ENCODE measurements around the gene CALML5.

Gene CALML5

DNA sequence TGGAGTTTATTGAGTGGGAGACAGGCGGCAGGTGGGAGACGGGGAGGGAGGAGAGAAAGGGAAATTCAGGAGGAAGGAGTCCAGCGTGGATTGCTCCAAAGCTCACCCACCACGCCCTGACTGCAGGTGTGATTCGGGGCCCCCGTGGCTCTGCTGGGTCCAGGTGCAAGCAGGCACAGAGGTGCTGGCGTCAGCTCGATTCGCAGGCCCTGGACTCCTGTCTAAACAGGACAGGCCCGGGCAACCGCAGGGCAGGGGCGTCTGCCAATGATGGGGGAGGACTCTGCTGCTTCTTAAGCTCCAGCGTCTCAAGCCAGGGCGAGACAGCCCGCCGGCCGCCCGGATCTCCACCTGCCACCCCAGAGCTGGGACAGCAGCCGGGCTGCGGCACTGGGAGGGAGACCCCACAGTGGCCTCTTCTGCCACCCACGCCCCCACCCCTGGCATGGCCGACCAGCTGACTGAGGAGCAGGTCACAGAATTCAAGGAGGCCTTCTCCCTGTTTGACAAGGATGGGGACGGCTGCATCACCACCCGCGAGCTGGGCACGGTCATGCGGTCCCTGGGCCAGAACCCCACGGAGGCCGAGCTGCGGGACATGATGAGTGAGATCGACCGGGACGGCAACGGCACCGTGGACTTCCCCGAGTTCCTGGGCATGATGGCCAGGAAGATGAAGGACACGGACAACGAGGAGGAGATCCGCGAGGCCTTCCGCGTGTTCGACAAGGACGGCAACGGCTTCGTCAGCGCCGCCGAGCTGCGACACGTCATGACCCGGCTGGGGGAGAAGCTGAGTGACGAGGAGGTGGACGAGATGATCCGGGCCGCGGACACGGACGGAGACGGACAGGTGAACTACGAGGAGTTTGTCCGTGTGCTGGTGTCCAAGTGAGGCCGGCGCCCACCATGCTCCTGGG is 25.5 kb upstream of the CALML5 start, which contains the start of gene CALML3:
TSS of gene CALML3 (plus strand) at position 321 of the 920 bp plus-strand sequence. CDS start at position 446, 125 bp downstream.
- DNase-seq (ENCODE audit: low read depth in 2 of 2): no peak
- H3K4me3 ChIP-seq (replicated peaks in 1 of 2; ENCODE audit: low read depth in 2 of 2, low read length in 2 of 2): no peak within 1 kb of the TSS
- TF ChIP-seq CTCF (IDR thresholded peaks at IDR 0.05; ENCODE audit: low read depth, low read length): no peak

DNA sequence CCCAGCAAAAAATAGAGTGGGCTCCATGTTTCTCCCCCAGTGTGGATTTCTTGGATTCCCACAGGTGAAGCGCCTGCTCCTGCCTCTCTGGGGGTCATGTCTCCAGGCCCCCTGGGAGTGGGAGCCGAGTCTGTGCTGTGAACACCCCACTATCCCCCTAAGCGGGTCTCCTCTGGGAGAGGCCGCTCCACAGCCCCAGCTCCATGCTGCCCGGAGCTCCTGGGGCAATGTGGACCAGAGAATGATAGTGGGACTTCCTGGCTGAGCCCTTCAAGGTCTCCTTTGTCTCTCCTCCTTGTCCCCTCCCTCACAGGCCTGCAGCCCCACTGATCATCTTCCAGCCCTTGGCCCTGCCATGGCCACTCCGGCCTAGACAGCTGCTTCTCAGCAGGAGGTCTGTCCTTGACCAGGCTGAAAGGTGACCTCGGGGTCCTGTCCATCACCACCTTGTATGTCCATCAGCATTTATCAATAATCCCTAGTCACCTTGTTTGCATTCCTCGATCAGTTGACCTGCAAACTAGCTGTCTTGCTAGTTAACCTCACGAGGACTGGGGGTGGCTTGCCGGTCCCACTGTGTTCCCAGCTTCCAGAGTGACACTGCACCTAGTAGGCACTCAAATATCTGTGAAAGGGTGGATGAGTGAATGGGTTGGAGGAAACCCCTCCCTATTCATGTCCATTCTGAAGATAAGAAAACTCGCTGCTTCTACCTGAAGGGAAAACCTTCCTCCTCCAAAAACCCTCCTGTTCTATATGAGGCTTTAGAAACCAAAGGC is 24.6 kb upstream of the CALML5 start:
- DNase-seq (ENCODE audit: low read depth in 2 of 2): no peak
- H3K4me3 ChIP-seq (replicated peaks in 1 of 2; ENCODE audit: low read depth in 2 of 2, low read length in 2 of 2): no peak overlapping the region
- no peak for TF ChIP-seq CTCF (IDR thresholded peaks at IDR 0.05; ENCODE audit: low read depth, low read length)

- TF ChIP-seq CTCF (IDR thresholded peaks at IDR 0.05; ENCODE audit: low read depth, low read length): no peak
- H3K4me3 ChIP-seq (replicated peaks in 1 of 2; ENCODE audit: low read depth in 2 of 2, low read length in 2 of 2): no peak overlapping the region
- DNase-seq (ENCODE audit: low read depth in 2 of 2): no peak
Observed at GRCh38 chr10:5522913-5523560, 23.7 kb upstream of the CALML5 start.

DNA sequence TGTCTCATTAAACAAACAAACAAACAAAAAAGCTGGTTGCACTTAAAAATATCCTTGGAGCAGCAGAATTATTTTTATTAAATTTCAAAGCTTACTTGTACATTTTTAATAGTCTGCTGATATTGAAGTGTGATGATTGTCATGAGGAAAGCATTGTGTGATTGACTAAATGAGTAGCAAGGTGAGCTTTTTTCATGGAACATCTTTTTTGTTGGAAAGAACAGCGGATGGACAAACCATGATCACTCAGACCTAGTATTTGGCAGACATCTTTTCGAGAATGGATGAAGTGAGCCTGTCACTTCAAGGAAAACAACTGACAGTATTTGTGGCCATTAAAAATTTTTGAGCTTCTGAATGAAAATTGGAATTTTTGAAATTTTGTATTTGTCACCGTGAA is 19.7 kb upstream of the CALML5 start:
- no peak overlapping the region for H3K4me3 ChIP-seq (replicated peaks in 1 of 2; ENCODE audit: low read depth in 2 of 2, low read length in 2 of 2)
- DNase-seq (ENCODE audit: low read depth in 2 of 2): no peak
- no peak for TF ChIP-seq CTCF (IDR thresholded peaks at IDR 0.05; ENCODE audit: low read depth, low read length)

- TF ChIP-seq CTCF (IDR thresholded peaks at IDR 0.05; ENCODE audit: low read depth, low read length): no peak
- H3K4me3 ChIP-seq (replicated peaks in 1 of 2; ENCODE audit: low read depth in 2 of 2, low read length in 2 of 2): no peak overlapping the region
- DNase-seq (ENCODE audit: low read depth in 2 of 2): no peak
Observed at GRCh38 chr10:5518143-5518542, 18.8 kb upstream of the CALML5 start.

GRCh38 chr10:5517546-5517945 is 18.2 kb upstream of the CALML5 start:
- no peak for DNase-seq (ENCODE audit: low read depth in 2 of 2)
- TF ChIP-seq CTCF (IDR thresholded peaks at IDR 0.05; ENCODE audit: low read depth, low read length): no peak
- H3K4me3 ChIP-seq (replicated peaks in 1 of 2; ENCODE audit: low read depth in 2 of 2, low read length in 2 of 2): no peak overlapping the region
